GM10248 (cell line): Measurements from ENCODE around the gene SAMD15.

Source experiments
- CTCF ChIA-PET: fragments of 300-600 bp; sonication (Branson Sonifier 250); formaldehyde crosslinking; extraction: SDS; loops from one replicate; lab custom pipeline; 2021; ENCODE audit warnings: antibody characterized with exemption; lab: Yijun Ruan, JAX
- POLR2A ChIA-PET: fragments of 350-650 bp; sonication (Branson Sonifier 250); formaldehyde crosslinking; extraction: SDS; loops from one replicate; lab custom pipeline; 2020; ENCODE audit warnings: antibody characterized with exemption; lab: Yijun Ruan, JAX
- DNase-seq: peaks from one replicate; pipeline ENCODE4 v3.0.0; 2012; ENCODE audit errors: extremely low spot score
- TF ChIP-seq, protein P1 (sequence below): IDR thresholded peaks from 2 replicates; pipeline ENCODE4 v1.5.1; 2012; ENCODE audit warnings: mild to moderate bottlenecking, low read depth; ENCODE audit errors: extremely low read depth, missing control alignments, control extremely low read depth

Gene SAMD15

GRCh38 chr14:77390188-77390587, 13.0 kb downstream of the SAMD15 start:
- DNase-seq = no peak
- CTCF ChIA-PET = interaction anchor here (1.0 kb wide), 1 partner anchor 16 kb away, joined by 3 read pairs; no protein-coding TSS in a partner anchor
- POLR2A ChIA-PET = no interaction called here
- TF ChIP-seq, protein P1, sequence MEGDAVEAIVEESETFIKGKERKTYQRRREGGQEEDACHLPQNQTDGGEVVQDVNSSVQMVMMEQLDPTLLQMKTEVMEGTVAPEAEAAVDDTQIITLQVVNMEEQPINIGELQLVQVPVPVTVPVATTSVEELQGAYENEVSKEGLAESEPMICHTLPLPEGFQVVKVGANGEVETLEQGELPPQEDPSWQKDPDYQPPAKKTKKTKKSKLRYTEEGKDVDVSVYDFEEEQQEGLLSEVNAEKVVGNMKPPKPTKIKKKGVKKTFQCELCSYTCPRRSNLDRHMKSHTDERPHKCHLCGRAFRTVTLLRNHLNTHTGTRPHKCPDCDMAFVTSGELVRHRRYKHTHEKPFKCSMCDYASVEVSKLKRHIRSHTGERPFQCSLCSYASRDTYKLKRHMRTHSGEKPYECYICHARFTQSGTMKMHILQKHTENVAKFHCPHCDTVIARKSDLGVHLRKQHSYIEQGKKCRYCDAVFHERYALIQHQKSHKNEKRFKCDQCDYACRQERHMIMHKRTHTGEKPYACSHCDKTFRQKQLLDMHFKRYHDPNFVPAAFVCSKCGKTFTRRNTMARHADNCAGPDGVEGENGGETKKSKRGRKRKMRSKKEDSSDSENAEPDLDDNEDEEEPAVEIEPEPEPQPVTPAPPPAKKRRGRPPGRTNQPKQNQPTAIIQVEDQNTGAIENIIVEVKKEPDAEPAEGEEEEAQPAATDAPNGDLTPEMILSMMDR = no peak

GRCh38 chr14:77400216-77400615, 23.0 kb downstream of the SAMD15 start:
- ChIA-PET POLR2A (no interaction called here), CTCF (no interaction called here)
- TF ChIP-seq, protein P1 = no peak
- DNase-seq = no peak

- TF ChIP-seq, protein P1 = no peak
- POLR2A ChIA-PET = no interaction called here
- DNase-seq = no peak
- CTCF ChIA-PET = no interaction called here
These were observed 26.6 kb downstream of the SAMD15 start for GRCh38 chr14:77403768-77404167.

DNA sequence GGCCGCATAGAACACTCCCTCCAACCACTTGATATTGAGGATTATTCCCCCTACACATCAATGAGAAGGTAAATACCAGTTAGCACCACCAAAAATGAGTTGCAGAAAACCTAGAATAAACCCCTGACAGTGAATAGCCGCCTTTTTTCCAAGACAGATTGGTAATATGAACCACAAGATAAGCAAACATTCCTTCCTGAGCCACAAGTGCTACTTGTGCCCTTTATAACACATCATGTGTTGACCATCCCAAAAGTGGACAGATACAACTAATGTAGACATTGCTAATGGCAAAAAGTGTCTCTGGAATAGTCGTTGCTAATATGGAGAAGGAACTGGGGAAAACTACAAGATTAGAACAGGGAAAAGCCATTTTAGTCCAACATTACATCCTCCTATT, 28.9 kb downstream of the SAMD15 start:
- TF ChIP-seq, protein P1 = no peak
- CTCF ChIA-PET = interaction anchor here (0.8 to 1.7 kb wide), 3 partner anchors 15 to 90 kb away, joined by 3 to 5 read pairs (median 5); no protein-coding TSS in a partner anchor
- POLR2A ChIA-PET = interaction anchor here (0.6 kb wide), 1 partner anchor 13 kb away, joined by 3 read pairs; no protein-coding TSS in a partner anchor
- no peak for DNase-seq

DNA sequence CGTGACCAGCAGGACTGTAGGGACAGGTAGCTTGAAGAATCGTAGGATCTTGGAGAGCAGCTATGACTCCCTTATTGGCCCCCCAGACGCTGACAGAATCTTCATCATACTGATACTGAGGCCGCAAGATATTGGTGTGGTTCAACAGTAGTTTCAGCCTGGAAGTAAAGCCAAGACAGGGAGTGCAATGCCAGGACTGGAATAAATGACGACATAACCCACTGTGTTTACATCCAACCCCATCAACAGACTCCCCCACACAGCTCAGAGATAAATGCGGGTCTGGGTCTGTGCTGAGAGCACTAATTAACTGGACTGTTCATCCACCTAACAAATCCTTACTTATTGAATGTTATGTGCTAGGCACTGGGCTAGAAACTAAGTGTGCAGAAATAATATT, 29.5 kb downstream of the SAMD15 start:
- no peak for DNase-seq
- TF ChIP-seq, protein P1 = no peak
- ChIA-PET POLR2A (no interaction called here), CTCF (interaction anchor here (0.8 to 1.7 kb wide), 4 partner anchors 16 to 90 kb away, joined by 3 to 5 read pairs (median 4); no protein-coding TSS in a partner anchor)

GRCh38 chr14:77407158-77407557, 30.0 kb downstream of the SAMD15 start:
- DNase-seq = no peak
- POLR2A ChIA-PET = no interaction called here
- TF ChIP-seq, protein P1 = no peak
- CTCF ChIA-PET = interaction anchor here (1.1 to 1.7 kb wide), 3 partner anchors 21 to 91 kb away, joined by 4 to 5 read pairs (median 5); no protein-coding TSS in a partner anchor
